Spleen (tissue), 11 donors: ENCODE data around the gene FBXO41. TPM values are rescaled to one million over a fixed set of nuclear protein-coding genes. Genes with fewer than 3 reads are reported as not detected.

Experiments used
- DNase-seq: peaks from one replicate; pipeline ENCODE4 v3.0.0-alpha.2; 2020
- H3K27ac ChIP-seq, 8 donors: fragments of 200-600 bp; sonication (generic) in 7 of 8; 1 replicate in 4 of 8; 2 replicates in 4 of 8; pipeline versions ENCODE4 v1.5.0 to v1.8.0; 2016 to 2021; ENCODE audit warnings: inconsistent platforms in 4 of 8, mild to moderate bottlenecking in 4 of 8, moderate library complexity in 1 of 8
- H3K27me3 ChIP-seq, 7 donors: fragments of 200-600 bp; sonication (generic) in 6 of 7; replicated peaks in 1 of 7; 1 replicate in 4 of 7; 2 replicates in 3 of 7; pipeline versions ENCODE4 v1.5.0 to v1.8.0; 2016 to 2021; ENCODE audit warnings: inconsistent platforms in 3 of 7, mild to moderate bottlenecking in 1 of 7
- H3K36me3 ChIP-seq, 6 donors: fragments of 200-600 bp; sonication (generic) in 5 of 6; 1 replicate in 4 of 6; 2 replicates in 2 of 6; pipeline versions ENCODE4 v1.5.0 to v1.8.0; 2016 to 2021; ENCODE audit warnings: inconsistent platforms in 2 of 6
- H3K4me1 ChIP-seq, 6 donors: fragments of 200-600 bp; sonication (generic) in 5 of 6; 1 replicate in 3 of 6; 2 replicates in 3 of 6; pipeline versions ENCODE4 v1.5.0 to v1.8.0; 2016 to 2021; ENCODE audit warnings: inconsistent platforms in 3 of 6
- H3K4me3 ChIP-seq, 8 donors: fragments of 200-600 bp; sonication (generic) in 7 of 8; 1 replicate in 4 of 8; 2 replicates in 4 of 8; pipeline versions ENCODE4 v1.5.0 to v1.8.0; 2016 to 2021; ENCODE audit warnings: inconsistent platforms in 4 of 8, mild to moderate bottlenecking in 4 of 8, moderate library complexity in 2 of 8
- H3K9me3 ChIP-seq, 8 donors: fragments of 200-600 bp; sonication (generic) in 7 of 8; 1 replicate in 4 of 8; 2 replicates in 4 of 8; pipeline versions ENCODE4 v1.5.0 to v1.8.0; 2016 to 2021; ENCODE audit warnings: inconsistent platforms in 4 of 8
- CTCF ChIP-seq, 11 experiments: fragments of 200-600 bp in 7 of 11; fragments of 450-650 bp in 4 of 11; sonication (generic) in 4 of 11; IDR thresholded peaks in 8 of 11; conservative IDR thresholded peaks in 3 of 11; 1 replicate in 7 of 11; 2 replicates in 4 of 11; pipeline versions ENCODE4 v1.4.0 to v1.8.0; 2016 to 2021; ENCODE audit warnings: antibody characterized with exemption in 11 of 11, inconsistent platforms in 4 of 11, mild to moderate bottlenecking in 1 of 11
- POLR2A ChIP-seq, 3 donors: fragments of 450-650 bp; IDR thresholded peaks; one replicate each; pipeline ENCODE4 v1.5.1; 2017; ENCODE audit warnings: antibody characterized with exemption in 3 of 3, mild to moderate bottlenecking in 1 of 3
- POLR2AphosphoS5 ChIP-seq, 3 donors: sonication (generic); formaldehyde crosslinking; IDR thresholded peaks; one replicate each; pipeline ENCODE4 v1.5.1; 2017; ENCODE audit warnings: antibody characterized with exemption in 3 of 3
- WGBS, 5 donors: extraction: QIAGEN DNeasy Blood & Tissue Kit in 3 of 5; methylation state at CpG; one replicate each; pipeline versions ENCODE4 v1.1.5 to v1.1.7; 2013 to 2018; 5-methylcytosine and 5-hydroxymethylcytosine counted together
- intact Hi-C: fragments of 100-400 bp; cut with DNase I; formaldehyde crosslinking; loops from one replicate; pipeline ENCODE4 v1.15.0; 2023; ENCODE audit warnings: low total_unique reads
- polyA plus RNA-seq, 3 donors: library from polyadenylated mRNA; stranded (reverse); fragments of 200-250 nt; gene quantifications; one replicate each; pipeline ENCODE4 v1.2.1, GENCODE V29; 2013
- total RNA-seq, 7 donors: library from RNA; depleted of rRNA in 3 of 7; stranded (reverse); fragments of >200 nt in 3 of 7; fragmentation: NEBNext Ultra II Directional in 4 of 7; extraction: Animal tissue kit (Norgen Biotek cat#: 25700) in 4 of 7; gene quantifications; one replicate each; pipeline versions ENCODE4 v1.1.0 to v1.2.1, GENCODE V29; 2016 to 2021
- donor health status: healthy with polysubstance abuse.
- donor health status: DM: no; HTN: no; CAD: no; lungs with moderate emphysema.
- donor health status: DM: no; HTN: no; CAD: no.
- donor health status: Bipolar disorder and iron deficiency.
- donor health status: healthy.
- donor health status: DM: no; HTN: no; CAD: no.
- donor health status: DM: yes; HTN: yes; CAD: no.

The FBXO41 gene
- total and polyA plus RNA-seq, 10 donors = 4.8 to 15.9 (median 12.6) TPM

DNA sequence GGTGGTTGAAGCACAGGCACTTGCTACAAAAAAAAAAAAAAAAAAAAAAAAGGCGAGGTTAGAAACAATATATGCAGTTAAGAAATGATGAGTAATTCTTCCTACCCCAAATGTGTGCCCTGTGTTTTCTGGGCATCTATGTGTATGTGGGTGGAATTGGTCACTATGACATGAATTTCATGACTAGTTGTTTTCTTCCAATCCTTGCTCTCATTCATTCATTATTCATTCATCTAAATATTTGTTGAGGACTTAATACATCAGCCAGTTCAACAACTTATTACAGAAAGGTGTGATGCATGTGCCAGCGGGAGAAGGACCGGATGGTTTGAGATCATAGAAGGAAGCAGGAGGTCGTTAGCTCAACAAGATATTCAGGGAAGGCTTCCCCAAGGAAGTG is 17.4 kb upstream of the FBXO41 start:
- Histone ChIP-seq H3K4me1 (peaks cover 0 to 4% (median 0%) of the 10 kb centered on the region in 6 donors), H3K27me3 (peaks cover 0 to 36% (median 9%) of the 10 kb centered on the region in 7 donors), H3K36me3 (no peaks in the 10 kb centered on the region), H3K9me3 (no peaks in the 10 kb centered on the region), H3K4me3 (no peak overlapping the region), H3K27ac (no peak overlapping the region)
- WGBS, 5 donors = 59 to 68% (median 65%) methylated on average over 4 of the region's 4 CpGs
- DNase-seq = no peak
- TF ChIP-seq POLR2A (IDR thresholded peaks at IDR 0.05) (no peak), POLR2AphosphoS5 (IDR thresholded peaks at IDR 0.05) (no peak), CTCF (IDR thresholded peaks at IDR 0.05 in 8 of 11, conservative IDR thresholded peaks at IDR 0.05 in 3 of 11) (no peak)
- intact Hi-C loops = no loop called here

- peaks cover 0 to 43% (median 13%) of the 10 kb centered on the region in 7 donors for H3K27me3 ChIP-seq
- H3K27ac ChIP-seq = no peak overlapping the region
- no peaks in the 10 kb centered on the region for H3K36me3 ChIP-seq
- TF ChIP-seq POLR2AphosphoS5 (IDR thresholded peaks at IDR 0.05) = no peak
- TF ChIP-seq CTCF (IDR thresholded peaks at IDR 0.05 in 8 of 11, conservative IDR thresholded peaks at IDR 0.05 in 3 of 11) = no peak
- TF ChIP-seq POLR2A (IDR thresholded peaks at IDR 0.05) = no peak
- DNase-seq = no peak
- H3K9me3 ChIP-seq = no peaks in the 10 kb centered on the region
- peaks cover 0 to 4% (median 0%) of the 10 kb centered on the region in 6 donors for H3K4me1 ChIP-seq
- WGBS, 5 donors = 58 to 72% (median 63%) methylated on average over 3 of the region's 3 CpGs
- H3K4me3 ChIP-seq = no peak overlapping the region
- intact Hi-C loops = no loop called here
Observed at GRCh38 chr2:73300926-73301325, 16.6 kb upstream of the FBXO41 start.

DNA sequence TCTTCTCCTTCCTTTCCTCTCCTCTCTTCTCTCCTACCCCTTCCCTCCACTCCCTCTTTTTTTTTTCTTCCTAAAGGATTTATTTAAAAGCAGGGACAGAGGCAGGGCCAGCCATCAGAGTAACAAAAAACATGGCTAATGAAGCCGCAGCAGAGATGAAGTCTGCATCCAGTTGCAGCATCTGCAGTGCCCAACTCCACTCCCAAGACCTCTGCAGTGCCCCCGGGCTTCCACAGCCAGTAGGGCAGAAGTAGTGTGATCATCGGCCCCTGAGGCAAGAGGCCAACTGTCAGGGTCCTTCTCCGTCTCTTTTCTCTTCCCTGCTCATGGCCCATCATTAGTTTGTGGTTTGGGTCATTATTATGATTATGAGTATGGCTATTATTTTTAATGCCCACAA is 13.3 kb upstream of the FBXO41 start:
- Histone ChIP-seq H3K27me3 (peaks cover 1 to 76% (median 46%) of the 10 kb centered on the region in 7 donors), H3K27ac (no peak overlapping the region), H3K9me3 (peaks cover 0 to 5% (median 0%) of the 10 kb centered on the region in 8 donors), H3K4me3 (no peak overlapping the region), H3K4me1 (peaks cover 6 to 19% (median 13%) of the 10 kb centered on the region in 6 donors), H3K36me3 (no peaks in the 10 kb centered on the region)
- no peak for DNase-seq
- TF ChIP-seq POLR2A (IDR thresholded peaks at IDR 0.05) = no peak
- no peak for TF ChIP-seq CTCF (IDR thresholded peaks at IDR 0.05 in 8 of 11, conservative IDR thresholded peaks at IDR 0.05 in 3 of 11)
- no peak for TF ChIP-seq POLR2AphosphoS5 (IDR thresholded peaks at IDR 0.05)
- WGBS, 5 donors = 62 to 74% (median 68%) methylated on average over 4 of the region's 4 CpGs
- intact Hi-C loops = no loop called here

- Histone ChIP-seq H3K27ac (no peak overlapping the region), H3K4me1 (peaks cover 10 to 23% (median 18%) of the 10 kb centered on the region in 6 donors), H3K36me3 (no peaks in the 10 kb centered on the region), H3K27me3 (peaks cover 6 to 80% (median 51%) of the 10 kb centered on the region in 7 donors), H3K4me3 (no peak overlapping the region), H3K9me3 (peaks cover 0 to 5% (median 0%) of the 10 kb centered on the region in 8 donors)
- no peak for DNase-seq
- TF ChIP-seq POLR2AphosphoS5 (IDR thresholded peaks at IDR 0.05) (no peak), POLR2A (IDR thresholded peaks at IDR 0.05) (no peak), CTCF (IDR thresholded peaks at IDR 0.05 in 8 of 11, conservative IDR thresholded peaks at IDR 0.05 in 3 of 11) (no peak)
- WGBS, 5 donors = 16 to 33% (median 20%) methylated on average over 2 of the region's 2 CpGs
- intact Hi-C loops = no loop called here
Observed at GRCh38 chr2:73297151-73297559, 12.9 kb upstream of the FBXO41 start.
